Esophagus squamous epithelium (tissue), 4 donors: ENCODE measurements around the gene TMEM44.

Experiments used
- CTCF ChIP-seq, 6 experiments: fragments of 450-650 bp in 4 of 6; fragments of 200-600 bp in 2 of 6; sonication (generic) in 2 of 6; IDR thresholded peaks; one replicate each; pipeline ENCODE4 v1.5.1; 2016 to 2019; ENCODE audit warnings: antibody characterized with exemption in 6 of 6, mild to moderate bottlenecking in 4 of 6, moderate library complexity in 4 of 6
- POLR2A ChIP-seq, 4 donors: fragments of 450-650 bp; IDR thresholded peaks; one replicate each; pipeline ENCODE4 v1.6.1; 2017; ENCODE audit warnings: antibody characterized with exemption in 4 of 4, mild to moderate bottlenecking in 4 of 4, moderate library complexity in 3 of 4

DNA sequence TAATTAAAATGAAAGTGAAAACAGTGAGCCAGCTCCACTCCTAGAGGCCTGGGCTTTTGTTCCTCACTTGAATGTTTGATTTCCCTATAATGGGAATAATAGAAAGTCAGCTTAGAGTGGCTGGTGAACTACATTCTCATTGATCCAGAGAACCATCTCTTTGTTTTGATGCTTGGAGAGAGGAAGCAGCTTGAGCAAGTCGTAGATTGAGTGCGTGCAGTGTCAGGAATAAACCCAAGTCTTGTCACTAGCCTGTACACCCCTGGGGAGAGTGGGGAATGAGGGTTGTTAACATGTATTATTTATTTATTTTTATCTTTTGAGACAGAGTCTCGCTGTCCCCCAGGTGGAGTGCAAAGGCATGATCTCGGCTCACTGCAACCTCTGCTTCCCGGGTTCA, 39.7 kb upstream of the TMEM44 start:
- TF ChIP-seq CTCF (IDR thresholded peaks at IDR 0.05) (no peak), POLR2A (IDR thresholded peaks at IDR 0.05) (no peak)
